HG02610 (cell line): ENCODE data around the gene DGKD.

ENCODE experiments used
- ATAC-seq: cut with Tn5 transposase; IDR thresholded peaks from one replicate; pipeline ENCODE4 v1.9.1; 2021; ENCODE audit warnings: mild to moderate bottlenecking, moderate library complexity; ENCODE audit not compliant: unreplicated experiment

The DGKD gene

GRCh38 chr2:233440314-233440713 is 86.0 kb downstream of the DGKD start:
- ATAC-seq, result no peak

GRCh38 chr2:233440714-233441113 is 86.4 kb downstream of the DGKD start:
- no peak for ATAC-seq

DNA sequence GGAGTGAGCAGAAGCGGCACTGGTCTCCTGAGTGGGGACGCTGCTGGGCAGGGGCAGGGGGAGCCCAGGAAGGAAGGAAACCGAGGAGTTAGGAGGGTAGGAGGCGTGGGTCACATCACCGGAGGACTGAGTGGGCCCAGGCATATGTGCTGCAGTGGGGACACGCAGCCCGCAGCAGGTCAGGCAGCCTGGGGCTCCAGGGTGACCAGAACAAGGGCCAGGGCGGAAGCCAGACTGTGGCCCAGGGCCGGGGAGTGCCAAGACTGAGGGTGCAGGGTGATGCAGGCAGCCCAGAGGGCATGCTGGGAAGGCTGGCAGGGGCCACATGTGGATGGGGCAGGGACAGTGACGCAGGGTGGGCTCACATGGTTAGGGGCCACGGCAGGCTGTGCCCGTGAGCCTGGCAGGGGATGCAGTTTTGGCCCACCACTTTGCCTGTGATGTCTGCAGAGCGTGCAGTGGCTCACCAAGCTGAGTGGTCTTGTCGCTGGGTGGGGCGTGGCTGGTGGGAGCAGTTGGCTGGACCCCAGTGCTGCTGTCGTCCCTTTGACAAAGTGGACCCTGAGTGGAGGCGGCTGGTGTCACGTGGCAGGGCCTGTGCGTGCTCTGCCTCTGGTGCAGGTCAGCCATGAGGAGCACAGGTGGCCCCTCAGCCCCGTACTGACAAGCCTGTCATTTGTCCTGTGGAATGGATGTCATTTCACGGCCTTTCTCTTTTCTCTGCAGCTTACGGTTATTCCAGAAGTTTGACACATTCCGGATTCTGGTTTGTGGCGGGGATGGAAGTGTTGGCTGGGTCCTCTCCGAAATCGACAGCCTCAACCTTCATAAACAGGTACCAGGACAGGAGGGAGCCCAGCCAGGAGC is 87.1 kb downstream of the DGKD start:
- ATAC-seq, result no peak

GRCh38 chr2:233442028-233442310 is 87.7 kb downstream of the DGKD start:
- no peak for ATAC-seq

- ATAC-seq, result no peak
Observed at GRCh38 chr2:233443511-233444183, 89.4 kb downstream of the DGKD start.

DNA sequence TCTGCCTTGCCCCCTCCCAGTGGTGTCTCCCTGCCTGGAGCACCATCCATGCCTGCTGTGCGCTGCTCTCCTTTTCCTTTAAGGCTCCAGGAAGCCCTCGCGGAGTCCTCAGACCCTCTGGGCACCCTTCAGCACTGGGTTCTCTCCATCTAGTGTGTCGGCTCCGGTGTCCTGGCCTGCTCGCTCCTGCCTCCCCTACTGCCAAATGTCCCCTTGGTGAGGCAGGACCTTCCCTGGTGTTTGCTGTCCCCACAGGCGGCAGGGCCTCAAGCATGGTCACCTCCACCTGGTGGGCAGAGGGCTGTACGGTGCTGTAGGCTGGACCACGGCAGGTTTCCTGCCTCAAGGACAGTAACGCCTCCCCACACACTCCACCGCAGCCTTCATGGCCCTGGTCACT is 90.2 kb downstream of the DGKD start:
- ATAC-seq, result no peak

- ATAC-seq, result no peak
Observed at GRCh38 chr2:233445152-233445830, 91.0 kb downstream of the DGKD start.

GRCh38 chr2:233446121-233446520 is 91.8 kb downstream of the DGKD start:
- ATAC-seq, result no peak

GRCh38 chr2:233446606-233447305 is 92.5 kb downstream of the DGKD start:
- ATAC-seq, result no peak

DNA sequence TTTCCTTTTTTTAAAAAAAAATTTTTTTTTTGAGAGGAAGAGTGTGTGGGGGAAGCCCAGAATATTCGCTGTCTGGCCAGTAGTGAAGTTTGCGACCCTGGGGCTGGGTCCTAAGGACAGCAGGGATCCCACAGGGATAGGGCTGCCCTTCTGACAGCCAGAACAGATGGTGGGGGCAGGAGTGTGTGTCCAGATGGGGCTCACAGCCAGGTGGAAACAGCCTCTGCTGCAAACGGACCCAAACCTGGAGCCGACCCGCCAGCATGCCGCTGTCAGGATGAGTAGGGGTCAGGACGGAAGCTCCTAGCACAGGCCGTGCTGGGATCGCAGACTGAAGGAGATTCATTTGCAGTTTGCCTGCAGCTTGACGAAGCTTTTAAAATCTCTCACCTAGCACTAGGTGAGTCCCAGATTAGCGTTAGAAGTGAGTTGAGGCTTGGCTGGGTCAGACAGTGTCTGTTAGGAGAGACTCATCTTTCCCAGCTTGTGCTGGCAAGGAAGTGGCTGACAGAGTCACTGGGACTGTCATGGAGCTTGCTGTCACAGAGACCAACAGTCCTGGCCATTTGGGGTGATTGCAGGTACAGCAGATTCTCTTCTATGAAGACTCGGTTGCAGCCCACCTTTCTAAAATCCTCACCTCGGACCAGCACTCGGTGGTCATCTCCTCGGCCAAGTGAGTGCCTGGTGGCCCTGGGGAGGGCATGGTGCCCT is 93.4 kb downstream of the DGKD start:
- no peak for ATAC-seq

GRCh38 chr2:233448220-233448559 is 93.9 kb downstream of the DGKD start:
- ATAC-seq, result no peak

DNA sequence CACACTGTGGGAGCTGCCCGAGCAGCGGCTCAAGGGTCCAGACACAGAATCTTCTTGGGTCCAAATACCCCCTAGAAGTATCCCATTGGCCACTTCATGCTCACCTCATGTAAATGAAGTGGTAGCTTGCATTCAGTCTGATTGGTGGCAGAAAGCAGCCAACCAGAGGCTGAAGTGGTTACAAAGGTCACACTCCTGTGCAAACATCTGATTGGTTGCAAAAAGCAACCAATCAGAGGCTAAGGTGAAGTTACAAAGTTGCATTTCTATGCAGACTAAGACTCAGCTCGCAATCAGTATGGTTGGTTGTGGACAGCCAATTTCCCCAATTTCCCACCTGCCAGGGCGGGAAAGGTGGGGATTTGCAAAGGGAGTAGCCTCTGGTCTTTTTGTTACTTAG is 94.3 kb downstream of the DGKD start:
- ATAC-seq, result no peak

DNA sequence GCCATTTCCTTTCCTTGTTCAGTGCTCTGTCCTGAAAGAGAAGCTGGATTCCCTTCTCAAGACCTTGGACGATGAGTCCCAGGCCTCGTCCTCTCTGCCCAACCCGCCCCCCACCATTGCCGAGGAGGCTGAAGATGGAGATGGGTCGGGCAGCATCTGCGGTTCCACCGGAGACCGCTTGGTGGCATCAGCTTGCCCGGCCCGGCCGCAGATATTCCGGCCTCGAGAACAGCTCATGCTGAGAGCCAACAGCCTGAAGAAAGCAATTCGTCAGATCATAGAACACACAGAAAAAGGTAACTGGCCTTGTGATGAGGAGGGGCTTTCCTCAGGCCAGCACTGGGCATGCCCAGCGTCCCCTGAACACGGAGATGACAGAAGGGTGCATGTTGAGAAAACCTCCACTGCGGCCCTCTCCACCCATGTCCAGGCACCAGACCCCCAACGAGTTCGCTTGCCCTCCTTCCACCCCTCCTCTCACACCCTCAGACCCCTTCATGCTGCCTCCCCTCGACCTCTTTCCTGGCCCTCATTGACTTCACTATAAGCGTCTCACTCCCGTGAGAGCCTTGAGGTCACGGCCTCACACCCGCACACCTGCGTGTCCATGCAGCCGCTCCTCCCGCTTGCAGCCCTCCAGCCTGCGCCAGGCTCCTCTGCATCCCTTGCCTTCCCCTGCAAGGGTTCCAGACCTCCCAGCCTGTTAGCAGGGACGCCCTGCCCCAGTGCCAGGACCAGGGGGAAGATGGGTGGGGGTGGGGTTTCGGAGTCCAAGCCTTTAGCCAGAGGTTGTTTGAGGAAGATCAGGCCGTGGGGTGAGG is 95.0 kb downstream of the DGKD start:
- ATAC-seq, result no peak

DNA sequence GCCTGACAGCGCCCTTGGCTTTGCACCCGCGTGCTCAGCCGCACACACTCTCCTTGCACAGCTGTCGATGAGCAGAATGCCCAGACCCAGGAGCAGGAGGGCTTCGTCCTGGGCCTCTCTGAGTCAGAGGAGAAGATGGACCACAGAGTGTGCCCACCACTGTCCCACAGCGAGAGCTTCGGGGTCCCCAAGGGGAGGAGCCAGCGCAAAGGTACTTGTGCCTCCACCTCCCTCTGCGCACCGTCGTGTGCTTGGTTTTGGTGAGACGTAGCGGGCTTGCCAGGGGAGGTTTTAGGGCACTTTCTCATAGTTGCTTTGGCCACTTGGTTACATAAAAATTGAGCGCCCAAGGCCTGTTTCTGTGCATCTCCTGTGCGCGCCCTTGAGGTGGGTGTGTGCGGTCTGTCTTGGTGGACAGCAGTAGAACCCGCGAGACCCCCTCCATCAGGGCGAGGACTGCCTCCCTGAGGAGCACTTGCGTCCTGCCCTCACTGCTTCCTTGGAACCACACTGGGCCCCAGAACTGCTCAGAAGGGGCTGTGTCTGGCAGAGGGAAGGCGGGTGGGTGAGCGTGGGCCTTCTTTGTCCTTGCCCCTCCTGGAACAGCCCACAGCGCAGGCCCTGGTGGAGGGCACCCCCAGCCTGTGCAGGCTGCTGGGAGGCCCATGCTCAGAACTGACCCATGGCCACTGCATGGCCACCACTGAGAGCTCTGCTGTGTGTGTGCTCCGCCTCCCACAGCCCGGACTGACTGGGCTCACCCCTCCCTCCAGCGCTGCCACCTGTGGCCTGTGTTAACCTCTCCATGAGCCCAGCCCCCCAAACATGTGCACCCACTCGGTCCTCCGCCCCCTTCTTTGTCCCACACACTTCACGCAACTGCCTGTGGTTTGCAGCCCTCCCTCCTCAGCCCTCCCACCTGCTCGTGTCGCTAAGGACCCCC is 95.9 kb downstream of the DGKD start:
- no peak for ATAC-seq

- no peak for ATAC-seq
Observed at GRCh38 chr2:233450864-233451575, 96.7 kb downstream of the DGKD start.

GRCh38 chr2:233451950-233452349 is 97.7 kb downstream of the DGKD start:
- no peak for ATAC-seq

DNA sequence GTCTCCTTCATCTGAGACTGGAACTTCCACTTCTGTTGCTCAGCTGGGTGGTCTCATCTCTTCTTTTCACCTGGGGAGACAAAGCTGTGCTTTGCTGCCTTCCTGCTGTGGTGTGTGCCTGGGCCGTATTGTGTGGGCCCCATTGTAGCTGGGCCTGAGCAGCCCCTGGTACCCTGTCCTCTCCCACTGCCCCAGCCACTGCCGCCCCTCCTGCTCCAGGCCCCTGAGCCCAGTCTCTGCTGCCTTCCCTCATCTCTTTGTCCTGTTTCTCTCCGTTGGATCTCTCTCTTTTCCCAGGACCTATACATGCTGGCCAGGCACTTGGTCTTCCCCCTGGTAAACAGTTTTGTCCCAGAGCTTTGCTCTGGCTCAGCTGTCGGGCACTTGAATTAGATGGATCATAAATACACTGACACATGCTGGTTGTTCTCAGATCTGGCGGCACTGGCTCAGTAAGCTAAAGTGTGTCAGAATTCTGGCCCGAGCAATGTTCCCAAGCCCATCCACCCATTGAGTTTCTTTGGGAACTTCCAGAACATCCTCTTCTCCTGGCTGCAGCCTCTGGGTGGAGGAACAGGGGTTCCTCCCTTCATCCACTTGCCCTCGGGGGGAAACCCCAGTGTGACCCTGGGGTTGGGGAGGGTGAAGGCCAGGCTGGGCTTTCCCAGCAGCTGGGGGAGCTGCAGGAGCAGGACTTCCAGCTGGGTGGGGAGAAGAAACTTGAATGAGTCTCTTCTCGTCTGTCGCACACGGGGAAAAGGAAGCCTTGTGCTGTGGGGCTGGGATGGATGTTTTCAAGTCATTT is 99.0 kb downstream of the DGKD start:
- ATAC-seq, result no peak

DNA sequence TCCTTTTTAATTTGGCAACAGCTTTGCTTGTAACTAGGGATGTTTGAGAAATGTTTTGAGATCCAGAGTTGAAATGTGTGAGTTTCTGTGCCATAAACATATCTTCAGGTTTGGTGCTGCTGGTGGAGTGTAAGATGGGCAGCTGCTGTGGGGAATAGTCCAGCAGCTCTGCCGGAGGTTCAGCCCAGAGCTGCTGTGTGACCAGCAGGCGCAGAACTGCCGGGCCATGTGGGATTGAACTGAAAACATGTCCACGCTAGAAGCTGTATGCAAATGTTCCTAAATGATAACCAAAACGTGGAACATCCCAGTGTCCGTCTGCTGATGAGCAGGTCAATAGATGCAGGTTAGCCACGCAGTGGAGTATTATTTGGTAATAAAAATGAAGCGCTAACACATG is 99.6 kb downstream of the DGKD start:
- no peak for ATAC-seq
